Left ventricle myocardium inferior (tissue), 1 donor: Measurements from ENCODE around the gene RASSF7. TPM values are rescaled to one million over a fixed set of nuclear protein-coding genes. Genes with fewer than 3 reads are reported as not detected.

Experiments used
- DNase-seq: peaks from one replicate; pipeline ENCODE4 v3.0.0-alpha.2; 2020
- H3K27ac ChIP-seq: fragments of 200-600 bp; replicated peaks from 2 replicates; pipeline ENCODE4 v1.8.0; 2021
- H3K27me3 ChIP-seq: fragments of 200-600 bp; 2 replicates; pipeline ENCODE4 v1.8.0; 2021; ENCODE audit warnings: low read depth
- H3K36me3 ChIP-seq: fragments of 200-600 bp; 2 replicates; pipeline ENCODE4 v1.8.0; 2021
- H3K4me1 ChIP-seq: fragments of 200-600 bp; 2 replicates; pipeline ENCODE4 v1.8.0; 2021
- H3K4me3 ChIP-seq: fragments of 200-600 bp; 2 replicates; pipeline ENCODE4 v1.8.0; 2021; ENCODE audit warnings: mild to moderate bottlenecking, moderate library complexity
- H3K9me3 ChIP-seq: fragments of 200-600 bp; replicated peaks from 2 replicates; pipeline ENCODE4 v1.8.0; 2021
- intact Hi-C: fragments of 100-400 bp; cut with micrococcal nuclease; formaldehyde crosslinking; loops from one replicate; pipeline ENCODE4 v1.11.0; 2022
- total RNA-seq: library from RNA; stranded (reverse); fragmentation: NEBNext Ultra II Directional; extraction: Animal tissue kit (Norgen Biotek cat#: 25700); gene quantifications from one replicate; pipeline ENCODE4 v1.2.1, GENCODE V29; 2021
- TF ChIP-seq, protein P1 (sequence below): fragments of 200-600 bp; IDR thresholded peaks from 2 replicates; pipeline ENCODE4 v1.8.0; 2021; ENCODE audit warnings: antibody characterized with exemption, mild to moderate bottlenecking, borderline replicate concordance
- donor health status: DM: no; HTN: yes; CAD: no; lungs with severe emphysema.

The RASSF7 gene
- total RNA-seq, 1 donor from 2014 or later: 4.5 TPM

- TF ChIP-seq, protein P1, sequence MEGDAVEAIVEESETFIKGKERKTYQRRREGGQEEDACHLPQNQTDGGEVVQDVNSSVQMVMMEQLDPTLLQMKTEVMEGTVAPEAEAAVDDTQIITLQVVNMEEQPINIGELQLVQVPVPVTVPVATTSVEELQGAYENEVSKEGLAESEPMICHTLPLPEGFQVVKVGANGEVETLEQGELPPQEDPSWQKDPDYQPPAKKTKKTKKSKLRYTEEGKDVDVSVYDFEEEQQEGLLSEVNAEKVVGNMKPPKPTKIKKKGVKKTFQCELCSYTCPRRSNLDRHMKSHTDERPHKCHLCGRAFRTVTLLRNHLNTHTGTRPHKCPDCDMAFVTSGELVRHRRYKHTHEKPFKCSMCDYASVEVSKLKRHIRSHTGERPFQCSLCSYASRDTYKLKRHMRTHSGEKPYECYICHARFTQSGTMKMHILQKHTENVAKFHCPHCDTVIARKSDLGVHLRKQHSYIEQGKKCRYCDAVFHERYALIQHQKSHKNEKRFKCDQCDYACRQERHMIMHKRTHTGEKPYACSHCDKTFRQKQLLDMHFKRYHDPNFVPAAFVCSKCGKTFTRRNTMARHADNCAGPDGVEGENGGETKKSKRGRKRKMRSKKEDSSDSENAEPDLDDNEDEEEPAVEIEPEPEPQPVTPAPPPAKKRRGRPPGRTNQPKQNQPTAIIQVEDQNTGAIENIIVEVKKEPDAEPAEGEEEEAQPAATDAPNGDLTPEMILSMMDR: no peak
- intact Hi-C loops: no loop called here
- H3K27me3 ChIP-seq: peaks cover 95% of the 10 kb centered on the region
These were observed 7.4 kb upstream of the RASSF7 start for GRCh38 chr11:553083-553987.

DNA sequence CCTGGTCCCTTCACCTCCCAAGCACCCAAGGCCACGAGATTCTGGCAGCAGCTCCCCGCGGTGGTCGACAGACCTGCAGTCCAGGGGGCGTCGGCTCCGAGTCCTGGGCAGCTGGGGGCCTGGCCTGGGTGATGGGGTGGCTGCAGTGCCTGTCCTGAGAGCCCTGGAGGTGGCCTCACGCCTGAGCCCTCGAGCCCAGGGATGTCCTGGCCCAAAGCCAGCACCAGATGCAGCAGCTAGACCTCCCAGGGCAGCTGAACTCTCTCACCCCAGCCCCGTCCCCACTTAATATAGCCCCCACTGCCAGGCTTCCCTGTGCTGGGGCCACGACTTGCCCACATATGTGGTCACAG is 6.8 kb upstream of the RASSF7 start:
- no peak overlapping the region for H3K27ac ChIP-seq
- no peak overlapping the region for H3K4me3 ChIP-seq
- peaks cover 99% of the 10 kb centered on the region for H3K27me3 ChIP-seq
- intact Hi-C loops: no loop called here
- H3K4me1 ChIP-seq: peaks cover 19% of the 10 kb centered on the region
- H3K9me3 ChIP-seq: no peaks in the 10 kb centered on the region
- TF ChIP-seq, protein P1: no peak
- DNase-seq: no peak
- H3K36me3 ChIP-seq: no peaks in the 10 kb centered on the region

More at GRCh38 chr11:553083-553987, 7.4 kb upstream of the RASSF7 start:
- no peaks in the 10 kb centered on the region for H3K9me3 ChIP-seq
- peaks cover 19% of the 10 kb centered on the region for H3K4me1 ChIP-seq
- no peak overlapping the region for H3K4me3 ChIP-seq
- no peaks in the 10 kb centered on the region for H3K36me3 ChIP-seq
- no peak overlapping the region for H3K27ac ChIP-seq
- DNase-seq: no peak

DNA sequence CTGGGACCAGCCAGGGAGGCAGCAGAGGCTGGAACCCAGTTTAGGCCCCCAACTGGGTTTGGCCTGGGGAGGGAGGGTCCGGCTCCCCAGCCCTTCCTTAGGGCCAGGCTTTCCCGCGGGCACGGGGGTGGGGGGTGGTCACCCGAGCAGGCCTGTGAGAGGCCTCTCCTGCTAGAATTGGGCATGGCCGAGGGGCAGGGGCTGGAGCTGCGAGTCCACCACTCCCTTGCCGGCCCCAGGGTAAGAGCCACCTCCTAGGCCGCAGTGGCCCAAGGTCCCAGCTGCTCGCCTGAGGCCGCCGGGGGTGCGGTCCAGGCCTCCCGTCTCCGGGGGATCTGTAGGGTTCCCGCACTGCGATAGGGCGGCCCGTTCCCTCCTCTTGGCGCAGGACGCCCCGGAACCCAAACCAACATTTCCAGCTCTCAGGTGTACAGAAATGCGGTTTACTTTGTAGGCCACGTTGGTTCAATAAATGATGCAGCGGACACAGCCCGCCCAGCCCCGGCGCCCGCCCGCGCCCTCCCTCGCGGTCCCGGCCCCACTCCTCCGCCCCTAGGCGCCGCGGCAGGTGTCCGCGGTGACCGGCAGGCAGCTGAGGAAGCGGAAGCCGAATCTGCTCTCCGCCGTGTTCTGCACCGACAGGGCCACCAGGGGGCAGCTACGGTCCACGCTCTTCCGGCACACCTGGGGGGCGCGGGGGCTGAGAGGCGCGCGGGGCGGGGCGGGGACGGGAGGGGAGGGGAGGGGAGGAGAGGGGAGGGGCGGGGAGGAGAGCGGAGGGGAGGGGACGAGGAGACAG is 6.1 kb upstream of the RASSF7 start:
- DNase-seq: peak; percentile 43
- Histone ChIP-seq H3K4me1 (peaks cover 19% of the 10 kb centered on the region), H3K4me3 (peak overlapping the region; percentile 52), H3K27me3 (peaks cover 100% of the 10 kb centered on the region), H3K27ac (no peak overlapping the region), H3K36me3 (no peaks in the 10 kb centered on the region), H3K9me3 (no peaks in the 10 kb centered on the region)
- TF ChIP-seq, protein P1: peak; percentile 69
- intact Hi-C loops: no loop called here

GRCh38 chr11:555227-555779 is 5.5 kb upstream of the RASSF7 start:
- intact Hi-C loops: no loop called here

More at GRCh38 chr11:555227-555779, 5.5 kb upstream of the RASSF7 start:
- H3K36me3 ChIP-seq: no peaks in the 10 kb centered on the region
- no peaks in the 10 kb centered on the region for H3K9me3 ChIP-seq
- DNase-seq: no peak
- peak overlapping the region; percentile 52 for H3K4me3 ChIP-seq
- H3K27me3 ChIP-seq: peaks cover 100% of the 10 kb centered on the region
- H3K27ac ChIP-seq: no peak overlapping the region
- H3K4me1 ChIP-seq: peaks cover 24% of the 10 kb centered on the region
- TF ChIP-seq, protein P1: no peak
